SK-N-SH (cell line): ENCODE results near the gene DLG2.

Experiments
- EZH2phosphoT487 ChIP-seq: fragments of 200-600 bp; sonication (generic); IDR thresholded peaks from 2 replicates; pipeline ENCODE4 v1.6.1; 2017; ENCODE audit warnings: low read depth, mixed run types, mild to moderate bottlenecking, antibody characterized with exemption, moderate library complexity, borderline replicate concordance
- MXI1 ChIP-seq: IDR thresholded peaks from 2 replicates; pipeline ENCODE4 v1.6.1; 2012; ENCODE audit warnings: mild to moderate bottlenecking, low read depth, low read length, improper control_type of control experiment
- RFX5 ChIP-seq: IDR thresholded peaks from 2 replicates; pipeline ENCODE4 v1.6.1; 2012; ENCODE audit warnings: mild to moderate bottlenecking, improper control_type of control experiment, low read length
- TF ChIP-seq, protein P1 (sequence below): fragments of 200-600 bp; sonication (generic); IDR thresholded peaks from 2 replicates; pipeline ENCODE4 v1.6.1; 2017; ENCODE audit warnings: antibody characterized with exemption, mild to moderate bottlenecking, moderate library complexity

GRCh38 chr11:85310479-85310878 is 316.7 kb downstream of the DLG2 start:
- TF ChIP-seq, protein P1, sequence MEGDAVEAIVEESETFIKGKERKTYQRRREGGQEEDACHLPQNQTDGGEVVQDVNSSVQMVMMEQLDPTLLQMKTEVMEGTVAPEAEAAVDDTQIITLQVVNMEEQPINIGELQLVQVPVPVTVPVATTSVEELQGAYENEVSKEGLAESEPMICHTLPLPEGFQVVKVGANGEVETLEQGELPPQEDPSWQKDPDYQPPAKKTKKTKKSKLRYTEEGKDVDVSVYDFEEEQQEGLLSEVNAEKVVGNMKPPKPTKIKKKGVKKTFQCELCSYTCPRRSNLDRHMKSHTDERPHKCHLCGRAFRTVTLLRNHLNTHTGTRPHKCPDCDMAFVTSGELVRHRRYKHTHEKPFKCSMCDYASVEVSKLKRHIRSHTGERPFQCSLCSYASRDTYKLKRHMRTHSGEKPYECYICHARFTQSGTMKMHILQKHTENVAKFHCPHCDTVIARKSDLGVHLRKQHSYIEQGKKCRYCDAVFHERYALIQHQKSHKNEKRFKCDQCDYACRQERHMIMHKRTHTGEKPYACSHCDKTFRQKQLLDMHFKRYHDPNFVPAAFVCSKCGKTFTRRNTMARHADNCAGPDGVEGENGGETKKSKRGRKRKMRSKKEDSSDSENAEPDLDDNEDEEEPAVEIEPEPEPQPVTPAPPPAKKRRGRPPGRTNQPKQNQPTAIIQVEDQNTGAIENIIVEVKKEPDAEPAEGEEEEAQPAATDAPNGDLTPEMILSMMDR = no peak
- TF ChIP-seq MXI1 (no peak), RFX5 (no peak), EZH2phosphoT487 (no peak)
